A673 (cell line): ENCODE measurements around the gene ZNF280A. TPM values are rescaled to one million over a fixed set of nuclear protein-coding genes. Genes with fewer than 3 reads are reported as not detected.

Experiments used
- BruUV-seq: library from RNA; stranded (reverse); fragments of 400-500 nt; replicated peaks from 2 replicates; lab custom pipeline; 2021; lab: Mats Ljungman, UMichigan
- CTCF ChIA-PET: fragments of 300-600 bp; sonication (Branson Sonifier 250); formaldehyde crosslinking; loops from one replicate; lab custom pipeline; 2022; ENCODE audit warnings: antibody characterized with exemption; lab: Charles Lee
- POLR2A ChIA-PET: fragments of 300-600 bp; sonication (Branson Sonifier 250); formaldehyde crosslinking; loops from one replicate; lab custom pipeline; 2022; ENCODE audit warnings: antibody characterized with exemption; ENCODE audit not compliant: low non-redundant PET; lab: Charles Lee
- DNase-seq: peaks from one replicate; pipeline ENCODE4 v3.0.0-alpha.2; 2015; ENCODE audit warnings: low spot score
- H3K27ac ChIP-seq: fragments of 200-600 bp; sonication (generic); 2 replicates; pipeline ENCODE4 v1.5.1; 2016; ENCODE audit warnings: mixed run types, low read depth, mild to moderate bottlenecking, mixed read lengths, antibody characterized with exemption, low read length; ENCODE audit not compliant: poor library complexity, severe bottlenecking
- H3K27me3 ChIP-seq: fragments of 200-600 bp; sonication (generic); replicated peaks from 2 replicates; pipeline ENCODE4 v1.6.1; 2017; ENCODE audit warnings: mixed run types, low read depth, mild to moderate bottlenecking, mixed read lengths, antibody characterized with exemption, low read length; ENCODE audit not compliant: insufficient read depth, poor library complexity
- H3K36me3 ChIP-seq: fragments of 200-600 bp; sonication (generic); 2 replicates; pipeline ENCODE4 v1.6.1; 2016; ENCODE audit warnings: mixed run types, mild to moderate bottlenecking, mixed read lengths, antibody characterized with exemption, low read length; ENCODE audit not compliant: insufficient read depth, poor library complexity, severe bottlenecking
- H3K4me1 ChIP-seq: fragments of 200-600 bp; sonication (generic); 2 replicates; pipeline ENCODE4 v1.6.1; 2017; ENCODE audit warnings: mixed run types, mild to moderate bottlenecking, mixed read lengths, antibody characterized with exemption, low read length; ENCODE audit not compliant: insufficient read depth, poor library complexity, severe bottlenecking
- H3K4me3 ChIP-seq: fragments of 200-600 bp; sonication (generic); 2 replicates; pipeline ENCODE4 v1.5.1; 2016; ENCODE audit warnings: low read depth, mixed run types, mild to moderate bottlenecking, mixed read lengths, low read length; ENCODE audit not compliant: poor library complexity, severe bottlenecking
- H3K9me3 ChIP-seq: fragments of 200-600 bp; sonication (generic); 2 replicates; pipeline ENCODE4 v1.6.1; 2016; ENCODE audit warnings: mixed run types, low read depth, mild to moderate bottlenecking, mixed read lengths, antibody characterized with exemption, low read length; ENCODE audit not compliant: poor library complexity, severe bottlenecking
- EZH2 ChIP-seq: fragments of 200-600 bp; sonication (generic); IDR thresholded peaks from 2 replicates; pipeline ENCODE4 v1.6.1; 2017; ENCODE audit warnings: borderline replicate concordance, low read depth, mild to moderate bottlenecking, mixed read lengths, antibody characterized with exemption, low read length; ENCODE audit not compliant: poor library complexity, severe bottlenecking
- intact Hi-C: fragments of 100-400 bp; cut with micrococcal nuclease; formaldehyde crosslinking; loops from one replicate; pipeline ENCODE4 v1.10.0; 2022; ENCODE audit not compliant: unreplicated experiment
- total RNA-seq: library from RNA; stranded (reverse); gene quantifications from 2 replicates; pipeline ENCODE4 v1.2.3, GENCODE V29; 2021
- TF ChIP-seq, protein P1 (sequence below): fragments of 300-800, 200-600 bp; sonication (generic); conservative IDR thresholded peaks from 2 replicates; pipeline ENCODE4 v1.5.1; 2017; ENCODE audit warnings: low read depth, mild to moderate bottlenecking, antibody characterized with exemption, low read length, moderate library complexity, mixed read lengths

Gene ZNF280A
- total RNA-seq, 1 experiment from 2014 or later = not detected

GRCh38 chr22:22527312-22527711 is 7.2 kb upstream of the ZNF280A start:
- H3K9me3 ChIP-seq = no peaks in the 10 kb centered on the region
- no peaks in the 10 kb centered on the region for H3K36me3 ChIP-seq
- H3K4me3 ChIP-seq = no peak overlapping the region
- no peak for DNase-seq
- ChIA-PET CTCF (no interaction called here), POLR2A (no interaction called here)
- no TSS peak for BruUV-seq
- TF ChIP-seq, protein P1, sequence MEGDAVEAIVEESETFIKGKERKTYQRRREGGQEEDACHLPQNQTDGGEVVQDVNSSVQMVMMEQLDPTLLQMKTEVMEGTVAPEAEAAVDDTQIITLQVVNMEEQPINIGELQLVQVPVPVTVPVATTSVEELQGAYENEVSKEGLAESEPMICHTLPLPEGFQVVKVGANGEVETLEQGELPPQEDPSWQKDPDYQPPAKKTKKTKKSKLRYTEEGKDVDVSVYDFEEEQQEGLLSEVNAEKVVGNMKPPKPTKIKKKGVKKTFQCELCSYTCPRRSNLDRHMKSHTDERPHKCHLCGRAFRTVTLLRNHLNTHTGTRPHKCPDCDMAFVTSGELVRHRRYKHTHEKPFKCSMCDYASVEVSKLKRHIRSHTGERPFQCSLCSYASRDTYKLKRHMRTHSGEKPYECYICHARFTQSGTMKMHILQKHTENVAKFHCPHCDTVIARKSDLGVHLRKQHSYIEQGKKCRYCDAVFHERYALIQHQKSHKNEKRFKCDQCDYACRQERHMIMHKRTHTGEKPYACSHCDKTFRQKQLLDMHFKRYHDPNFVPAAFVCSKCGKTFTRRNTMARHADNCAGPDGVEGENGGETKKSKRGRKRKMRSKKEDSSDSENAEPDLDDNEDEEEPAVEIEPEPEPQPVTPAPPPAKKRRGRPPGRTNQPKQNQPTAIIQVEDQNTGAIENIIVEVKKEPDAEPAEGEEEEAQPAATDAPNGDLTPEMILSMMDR = no peak
- TF ChIP-seq EZH2 = no peak
- no peak overlapping the region for H3K27ac ChIP-seq
- no peaks in the 10 kb centered on the region for H3K27me3 ChIP-seq
- H3K4me1 ChIP-seq = no peaks in the 10 kb centered on the region
- intact Hi-C loops = no loop called here

GRCh38 chr22:22526125-22526912 is 6.2 kb upstream of the ZNF280A start:
- CTCF ChIA-PET = no interaction called here

GRCh38 chr22:22523494-22523893 is 3.4 kb upstream of the ZNF280A start:
- intact Hi-C loops = no loop called here
- no peaks in the 10 kb centered on the region for H3K9me3 ChIP-seq
- no peak overlapping the region for H3K27ac ChIP-seq
- POLR2A ChIA-PET = no interaction called here
- H3K27me3 ChIP-seq = no peaks in the 10 kb centered on the region
- BruUV-seq = no TSS peak
- H3K4me1 ChIP-seq = no peaks in the 10 kb centered on the region
- H3K4me3 ChIP-seq = no peak overlapping the region
- CTCF ChIA-PET = interaction anchor here (0.8 kb wide), 1 partner anchor 244 kb away, joined by 4 read pairs; no protein-coding TSS in a partner anchor
- DNase-seq = no peak
- TF ChIP-seq, protein P1 = no peak
- TF ChIP-seq EZH2 = no peak
- H3K36me3 ChIP-seq = no peaks in the 10 kb centered on the region

More at GRCh38 chr22:22526125-22526912, 6.2 kb upstream of the ZNF280A start:
- POLR2A ChIA-PET = no interaction called here
- TF ChIP-seq EZH2 = no peak
- TF ChIP-seq, protein P1 = no peak
- DNase-seq = no peak
- Histone ChIP-seq H3K27ac (no peak overlapping the region), H3K4me3 (no peak overlapping the region), H3K36me3 (no peaks in the 10 kb centered on the region), H3K4me1 (no peaks in the 10 kb centered on the region), H3K9me3 (no peaks in the 10 kb centered on the region), H3K27me3 (no peaks in the 10 kb centered on the region)
- no TSS peak for BruUV-seq
- intact Hi-C loops = no loop called here
